A673 (cell line): Measurements from ENCODE around the gene HMX3. TPM values are rescaled to one million over a fixed set of nuclear protein-coding genes. Genes with fewer than 3 reads are reported as not detected.

Source experiments
- BruUV-seq: library from RNA; stranded (reverse); fragments of 400-500 nt; replicated peaks from 2 replicates; lab custom pipeline; 2021; lab: Mats Ljungman, UMichigan
- CTCF ChIA-PET: fragments of 300-600 bp; sonication (Branson Sonifier 250); formaldehyde crosslinking; loops from one replicate; lab custom pipeline; 2022; ENCODE audit warnings: antibody characterized with exemption; lab: Charles Lee
- POLR2A ChIA-PET: fragments of 300-600 bp; sonication (Branson Sonifier 250); formaldehyde crosslinking; loops from one replicate; lab custom pipeline; 2022; ENCODE audit warnings: antibody characterized with exemption; ENCODE audit not compliant: low non-redundant PET; lab: Charles Lee
- DNase-seq: peaks from one replicate; pipeline ENCODE4 v3.0.0-alpha.2; 2015; ENCODE audit warnings: low spot score
- H3K27ac ChIP-seq: fragments of 200-600 bp; sonication (generic); 2 replicates; pipeline ENCODE4 v1.5.1; 2016; ENCODE audit warnings: mixed run types, low read depth, mild to moderate bottlenecking, mixed read lengths, antibody characterized with exemption, low read length; ENCODE audit not compliant: poor library complexity, severe bottlenecking
- H3K27me3 ChIP-seq: fragments of 200-600 bp; sonication (generic); replicated peaks from 2 replicates; pipeline ENCODE4 v1.6.1; 2017; ENCODE audit warnings: mixed run types, low read depth, mild to moderate bottlenecking, mixed read lengths, antibody characterized with exemption, low read length; ENCODE audit not compliant: insufficient read depth, poor library complexity
- H3K36me3 ChIP-seq: fragments of 200-600 bp; sonication (generic); 2 replicates; pipeline ENCODE4 v1.6.1; 2016; ENCODE audit warnings: mixed run types, mild to moderate bottlenecking, mixed read lengths, antibody characterized with exemption, low read length; ENCODE audit not compliant: insufficient read depth, poor library complexity, severe bottlenecking
- H3K4me1 ChIP-seq: fragments of 200-600 bp; sonication (generic); 2 replicates; pipeline ENCODE4 v1.6.1; 2017; ENCODE audit warnings: mixed run types, mild to moderate bottlenecking, mixed read lengths, antibody characterized with exemption, low read length; ENCODE audit not compliant: insufficient read depth, poor library complexity, severe bottlenecking
- H3K4me3 ChIP-seq: fragments of 200-600 bp; sonication (generic); 2 replicates; pipeline ENCODE4 v1.5.1; 2016; ENCODE audit warnings: low read depth, mixed run types, mild to moderate bottlenecking, mixed read lengths, low read length; ENCODE audit not compliant: poor library complexity, severe bottlenecking
- H3K9me3 ChIP-seq: fragments of 200-600 bp; sonication (generic); 2 replicates; pipeline ENCODE4 v1.6.1; 2016; ENCODE audit warnings: mixed run types, low read depth, mild to moderate bottlenecking, mixed read lengths, antibody characterized with exemption, low read length; ENCODE audit not compliant: poor library complexity, severe bottlenecking
- EZH2 ChIP-seq: fragments of 200-600 bp; sonication (generic); IDR thresholded peaks from 2 replicates; pipeline ENCODE4 v1.6.1; 2017; ENCODE audit warnings: borderline replicate concordance, low read depth, mild to moderate bottlenecking, mixed read lengths, antibody characterized with exemption, low read length; ENCODE audit not compliant: poor library complexity, severe bottlenecking
- intact Hi-C: fragments of 100-400 bp; cut with micrococcal nuclease; formaldehyde crosslinking; loops from one replicate; pipeline ENCODE4 v1.10.0; 2022; ENCODE audit not compliant: unreplicated experiment
- total RNA-seq: library from RNA; stranded (reverse); gene quantifications from 2 replicates; pipeline ENCODE4 v1.2.3, GENCODE V29; 2021
- TF ChIP-seq, protein P1 (sequence below): fragments of 300-800, 200-600 bp; sonication (generic); conservative IDR thresholded peaks from 2 replicates; pipeline ENCODE4 v1.5.1; 2017; ENCODE audit warnings: low read depth, mild to moderate bottlenecking, antibody characterized with exemption, low read length, moderate library complexity, mixed read lengths

HMX3 gene
- total RNA-seq, 1 experiment from 2014 or later, result 0.26 TPM

DNA sequence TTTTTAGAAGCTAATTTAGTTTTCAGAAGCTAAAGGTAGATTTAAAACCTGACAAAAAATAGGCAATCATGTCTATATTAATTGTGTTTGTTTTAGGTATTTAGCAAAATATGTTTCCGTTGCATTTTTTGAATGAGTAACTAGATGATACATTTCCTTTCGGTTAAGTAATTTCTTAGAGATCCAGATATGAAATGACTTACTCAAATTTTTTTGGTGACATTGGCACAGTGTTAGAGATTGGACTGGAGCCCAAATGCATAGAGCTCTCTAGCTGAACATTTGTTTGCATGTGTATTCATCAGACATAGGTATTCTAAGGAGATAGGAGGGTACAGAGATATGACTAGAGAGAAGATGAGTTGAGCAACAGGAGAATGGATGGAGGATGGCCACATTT lies 20.3 kb downstream of the HMX3 start:
- ChIA-PET CTCF (no interaction called here), POLR2A (interaction anchor here (0.7 kb wide), 1 partner anchor 13 kb away, joined by 5 read pairs; no protein-coding TSS in a partner anchor)
- peaks cover 59% of the 10 kb centered on the region for H3K36me3 ChIP-seq
- BruUV-seq, result TSS peak; percentile 25
- peaks cover 3% of the 10 kb centered on the region for H3K27me3 ChIP-seq
- TF ChIP-seq, protein P1, sequence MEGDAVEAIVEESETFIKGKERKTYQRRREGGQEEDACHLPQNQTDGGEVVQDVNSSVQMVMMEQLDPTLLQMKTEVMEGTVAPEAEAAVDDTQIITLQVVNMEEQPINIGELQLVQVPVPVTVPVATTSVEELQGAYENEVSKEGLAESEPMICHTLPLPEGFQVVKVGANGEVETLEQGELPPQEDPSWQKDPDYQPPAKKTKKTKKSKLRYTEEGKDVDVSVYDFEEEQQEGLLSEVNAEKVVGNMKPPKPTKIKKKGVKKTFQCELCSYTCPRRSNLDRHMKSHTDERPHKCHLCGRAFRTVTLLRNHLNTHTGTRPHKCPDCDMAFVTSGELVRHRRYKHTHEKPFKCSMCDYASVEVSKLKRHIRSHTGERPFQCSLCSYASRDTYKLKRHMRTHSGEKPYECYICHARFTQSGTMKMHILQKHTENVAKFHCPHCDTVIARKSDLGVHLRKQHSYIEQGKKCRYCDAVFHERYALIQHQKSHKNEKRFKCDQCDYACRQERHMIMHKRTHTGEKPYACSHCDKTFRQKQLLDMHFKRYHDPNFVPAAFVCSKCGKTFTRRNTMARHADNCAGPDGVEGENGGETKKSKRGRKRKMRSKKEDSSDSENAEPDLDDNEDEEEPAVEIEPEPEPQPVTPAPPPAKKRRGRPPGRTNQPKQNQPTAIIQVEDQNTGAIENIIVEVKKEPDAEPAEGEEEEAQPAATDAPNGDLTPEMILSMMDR, result no peak
- no peak for TF ChIP-seq EZH2
- no peak for DNase-seq
- H3K4me1 ChIP-seq, result peaks cover 15% of the 10 kb centered on the region
- H3K27ac ChIP-seq, result no peak overlapping the region
- H3K9me3 ChIP-seq, result no peaks in the 10 kb centered on the region
- H3K4me3 ChIP-seq, result peak overlapping the region; percentile 75
- intact Hi-C loops, result no loop called here

DNA sequence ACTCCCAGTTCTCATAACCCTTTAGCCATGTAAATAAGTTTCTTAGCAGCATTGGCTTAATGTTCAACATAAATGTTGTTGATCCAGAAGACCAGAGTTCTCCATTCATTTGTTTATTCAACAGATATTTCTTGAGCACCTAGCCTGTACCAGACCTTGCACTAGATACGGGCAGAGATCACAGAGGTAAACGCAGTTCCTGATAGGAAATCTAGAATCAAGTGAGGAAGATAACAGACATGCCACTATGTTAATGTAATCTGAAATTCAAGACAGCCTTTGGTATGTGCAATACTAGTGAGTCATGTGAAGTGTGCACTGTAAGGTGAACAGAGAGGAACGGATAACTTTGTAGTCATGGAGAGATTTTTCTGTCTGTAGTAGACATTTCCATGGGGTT lies 21.4 kb downstream of the HMX3 start:
- CTCF ChIA-PET, result no interaction called here
- no peak overlapping the region for H3K4me3 ChIP-seq
- no peak for TF ChIP-seq EZH2
- TF ChIP-seq, protein P1, result no peak
- intact Hi-C loops, result no loop called here
- BruUV-seq, result no TSS peak
- peaks cover 70% of the 10 kb centered on the region for H3K36me3 ChIP-seq
- no peak overlapping the region for H3K27ac ChIP-seq
- no peak for DNase-seq
- peaks cover 15% of the 10 kb centered on the region for H3K4me1 ChIP-seq
- POLR2A ChIA-PET, result no interaction called here
- H3K9me3 ChIP-seq, result no peaks in the 10 kb centered on the region
- H3K27me3 ChIP-seq, result no peaks in the 10 kb centered on the region

DNA sequence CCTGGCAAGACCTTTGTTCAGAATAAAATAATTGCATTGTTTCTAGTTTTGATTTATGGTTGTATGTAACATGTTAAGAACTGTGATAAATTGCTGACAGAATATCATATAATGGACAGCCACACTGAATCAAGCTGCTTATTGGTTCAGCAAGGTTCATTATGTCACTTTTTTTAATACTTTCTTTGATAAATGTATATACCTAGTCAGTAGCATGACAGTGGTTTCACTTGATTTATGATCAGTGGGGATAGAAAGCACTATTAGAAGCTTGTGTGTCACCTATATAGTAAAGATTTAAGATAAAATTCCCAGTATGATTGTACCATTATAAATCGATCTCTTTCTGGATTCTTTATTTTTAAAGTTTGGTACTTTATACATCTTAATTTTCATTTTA lies 22.9 kb downstream of the HMX3 start:
- no peaks in the 10 kb centered on the region for H3K9me3 ChIP-seq
- no peak for DNase-seq
- no peak for TF ChIP-seq EZH2
- TF ChIP-seq, protein P1, result no peak
- H3K36me3 ChIP-seq, result peaks cover 85% of the 10 kb centered on the region
- ChIA-PET POLR2A (no interaction called here), CTCF (no interaction called here)
- H3K4me3 ChIP-seq, result no peak overlapping the region
- intact Hi-C loops, result no loop called here
- peaks cover 15% of the 10 kb centered on the region for H3K4me1 ChIP-seq
- BruUV-seq, result no TSS peak
- no peak overlapping the region for H3K27ac ChIP-seq
- H3K27me3 ChIP-seq, result no peaks in the 10 kb centered on the region
